ENCODE data around the gene RFNG.
A peak's percentile ranks its signal among the peaks of the same experiment; 100 is the strongest.
"Not testable (repeated sequence)": the region's sequence is repeated elsewhere in the genome, so short reads cannot be mapped to it uniquely, and the experiment has no call there.

Gene RFNG

GRCh38 chr17:82042649-82043048 lies 9.0 kb downstream of the RFNG start:
- no peak for DNase-seq (ENCODE audit: low spot score)

- DNase-seq (ENCODE audit: low spot score): no peak
Measured at GRCh38 chr17:82041144-82041814, 10.3 kb downstream of the RFNG start.

GRCh38 chr17:82039695-82040299 lies 11.8 kb downstream of the RFNG start:
- no peak for DNase-seq (ENCODE audit: low spot score)

- DNase-seq (ENCODE audit: low spot score): not testable (repeated sequence)
Measured at GRCh38 chr17:82038796-82039409, 12.7 kb downstream of the RFNG start.

- no peak for DNase-seq (ENCODE audit: low spot score)
Measured at GRCh38 chr17:82037889-82038195, 13.8 kb downstream of the RFNG start.

- DNase-seq (ENCODE audit: low spot score): peak; percentile 100
Measured at GRCh38 chr17:82037092-82037888, 14.3 kb downstream of the RFNG start, which contains the start of gene DCXR. DCXR (minus strand) TSS chr17:82037697; CDS start chr17:82037682, 15 bp downstream.

- DNase-seq (ENCODE audit: low spot score): no peak
Measured at GRCh38 chr17:82036634-82037091, 14.9 kb downstream of the RFNG start.

GRCh38 chr17:82035956-82036633 lies 15.5 kb downstream of the RFNG start:
- no peak for DNase-seq (ENCODE audit: low spot score)

- no peak for DNase-seq (ENCODE audit: low spot score)
Measured at GRCh38 chr17:82035488-82035887, 16.1 kb downstream of the RFNG start.

GRCh38 chr17:82034371-82035011 lies 17.1 kb downstream of the RFNG start:
- no peak for DNase-seq (ENCODE audit: low spot score)

GRCh38 chr17:82033359-82034085 lies 18.1 kb downstream of the RFNG start:
- DNase-seq (ENCODE audit: low spot score): no peak

GRCh38 chr17:82031885-82032627 lies 19.6 kb downstream of the RFNG start:
- DNase-seq (ENCODE audit: low spot score): peak; percentile 76

GRCh38 chr17:82031303-82031884 lies 20.2 kb downstream of the RFNG start, which contains the start of gene RAC3:
RAC3 (plus strand) TSS chr17:82031678; CDS start chr17:82031762, 84 bp downstream.
- DNase-seq (ENCODE audit: low spot score): no peak

- peak; percentile 96 for DNase-seq (ENCODE audit: low spot score)
Measured at GRCh38 chr17:82030470-82031302, 20.9 kb downstream of the RFNG start.

- no peak for DNase-seq (ENCODE audit: low spot score)
Measured at GRCh38 chr17:82029990-82030469, 21.6 kb downstream of the RFNG start.

GRCh38 chr17:82029391-82029790 lies 22.2 kb downstream of the RFNG start:
- DNase-seq (ENCODE audit: low spot score): no peak

- no peak for DNase-seq (ENCODE audit: low spot score)
Measured at GRCh38 chr17:82028966-82029365, 22.6 kb downstream of the RFNG start.

- no peak for DNase-seq (ENCODE audit: low spot score)
Measured at GRCh38 chr17:82028246-82028645, 23.4 kb downstream of the RFNG start.
